Activated naive CD8-positive, alpha-beta T cell treated with anti-CD3 and anti-CD28 coated beads for 36 hours (primary cell): ENCODE results near the gene HOXA9. TPM values are rescaled to one million over a fixed set of nuclear protein-coding genes. Genes with fewer than 3 reads are reported as not detected.
A peak's percentile ranks its signal among the peaks of the same experiment; 100 is the strongest.

Experiments
- DNase-seq: peaks from one replicate; pipeline ENCODE4 v3.0.0; 2021
- H3K27ac Mint-ChIP-seq: one replicate; pipeline ENCODE4 v1.8.0; 2022; ENCODE audit warnings: mild to moderate bottlenecking, moderate library complexity, mixed read lengths
- H3K27me3 Mint-ChIP-seq: one replicate; pipeline ENCODE4 v1.8.0; 2022; ENCODE audit warnings: mild to moderate bottlenecking, mixed read lengths
- H3K36me3 Mint-ChIP-seq: one replicate; pipeline ENCODE4 v1.8.0; 2021; ENCODE audit warnings: mild to moderate bottlenecking, mixed read lengths
- H3K4me1 Mint-ChIP-seq: one replicate; pipeline ENCODE4 v1.8.0; 2021; ENCODE audit warnings: mixed read lengths
- H3K4me3 Mint-ChIP-seq: one replicate; pipeline ENCODE4 v1.8.0; 2022; ENCODE audit warnings: mild to moderate bottlenecking, moderate library complexity, mixed read lengths
- H3K9me3 Mint-ChIP-seq: one replicate; pipeline ENCODE4 v1.8.0; 2022; ENCODE audit warnings: mixed read lengths
- total RNA-seq, 2 experiments: library from RNA; stranded (reverse); gene quantifications; one replicate each; pipeline ENCODE4 v1.2.3, GENCODE V29; 2021

The HOXA9 gene
- total RNA-seq, 2 experiments from 2014 or later: not detected

GRCh38 chr7:27159266-27160144 is 5.8 kb downstream of the HOXA9 start:
- H3K27me3 Mint-ChIP-seq: peaks cover 94% of the 10 kb centered on the region
- no peak for DNase-seq
- peak overlapping the region; percentile 29 for H3K4me3 Mint-ChIP-seq
- H3K9me3 Mint-ChIP-seq: no peaks in the 10 kb centered on the region
- peaks cover 2% of the 10 kb centered on the region for H3K36me3 Mint-ChIP-seq
- no peak overlapping the region for H3K27ac Mint-ChIP-seq
- H3K4me1 Mint-ChIP-seq: peaks cover 33% of the 10 kb centered on the region

GRCh38 chr7:27158436-27159265 is 6.7 kb downstream of the HOXA9 start:
- H3K4me1 Mint-ChIP-seq: peaks cover 34% of the 10 kb centered on the region
- no peak for DNase-seq
- no peak overlapping the region for H3K27ac Mint-ChIP-seq
- peaks cover 94% of the 10 kb centered on the region for H3K27me3 Mint-ChIP-seq
- H3K9me3 Mint-ChIP-seq: no peaks in the 10 kb centered on the region
- peaks cover 2% of the 10 kb centered on the region for H3K36me3 Mint-ChIP-seq
- no peak overlapping the region for H3K4me3 Mint-ChIP-seq

- H3K27ac Mint-ChIP-seq: no peak overlapping the region
- peaks cover 2% of the 10 kb centered on the region for H3K36me3 Mint-ChIP-seq
- H3K9me3 Mint-ChIP-seq: no peaks in the 10 kb centered on the region
- no peak overlapping the region for H3K4me3 Mint-ChIP-seq
- peaks cover 94% of the 10 kb centered on the region for H3K27me3 Mint-ChIP-seq
- no peak for DNase-seq
- peaks cover 34% of the 10 kb centered on the region for H3K4me1 Mint-ChIP-seq
Observed at GRCh38 chr7:27157702-27158431, 7.5 kb downstream of the HOXA9 start.

GRCh38 chr7:27156916-27157701 is 8.2 kb downstream of the HOXA9 start:
- Mint-ChIP-seq H3K27me3 (peaks cover 94% of the 10 kb centered on the region), H3K27ac (peak overlapping the region; percentile 66), H3K4me3 (no peak overlapping the region), H3K9me3 (no peaks in the 10 kb centered on the region), H3K36me3 (peaks cover 2% of the 10 kb centered on the region), H3K4me1 (peaks cover 35% of the 10 kb centered on the region)
- no peak for DNase-seq

GRCh38 chr7:27156508-27156898 is 8.8 kb downstream of the HOXA9 start, which contains the start of gene HOXA7:
TSS of gene HOXA7 (minus strand) at chr7:27156675. CDS start at chr7:27156545, 130 bp downstream.
- Mint-ChIP-seq H3K36me3 (peaks cover 2% of the 10 kb centered on the region), H3K27ac (peak within 1 kb of the TSS; percentile 76), H3K4me1 (peaks cover 41% of the 10 kb centered on the region), H3K4me3 (peak within 1 kb of the TSS; percentile 47), H3K9me3 (no peaks in the 10 kb centered on the region), H3K27me3 (peaks cover 94% of the 10 kb centered on the region)
- DNase-seq: no peak

GRCh38 chr7:27155816-27156507 is 9.4 kb downstream of the HOXA9 start:
- Mint-ChIP-seq H3K27ac (peak overlapping the region; percentile 76), H3K4me1 (peaks cover 44% of the 10 kb centered on the region), H3K4me3 (peak overlapping the region; percentile 47), H3K36me3 (peaks cover 2% of the 10 kb centered on the region), H3K9me3 (no peaks in the 10 kb centered on the region), H3K27me3 (peaks cover 97% of the 10 kb centered on the region)
- DNase-seq: no peak

GRCh38 chr7:27154901-27155815 is 10.2 kb downstream of the HOXA9 start:
- H3K4me1 Mint-ChIP-seq: peaks cover 50% of the 10 kb centered on the region
- H3K36me3 Mint-ChIP-seq: peaks cover 2% of the 10 kb centered on the region
- peak overlapping the region; percentile 76 for H3K27ac Mint-ChIP-seq
- H3K9me3 Mint-ChIP-seq: no peaks in the 10 kb centered on the region
- H3K4me3 Mint-ChIP-seq: peak overlapping the region; percentile 41
- DNase-seq: peak; percentile 50
- H3K27me3 Mint-ChIP-seq: peaks cover 100% of the 10 kb centered on the region

GRCh38 chr7:27154369-27154768 is 11.0 kb downstream of the HOXA9 start:
- Mint-ChIP-seq H3K27ac (no peak overlapping the region), H3K27me3 (peaks cover 100% of the 10 kb centered on the region), H3K4me1 (peaks cover 45% of the 10 kb centered on the region), H3K4me3 (no peak overlapping the region), H3K36me3 (peaks cover 2% of the 10 kb centered on the region), H3K9me3 (no peaks in the 10 kb centered on the region)
- DNase-seq: no peak

- DNase-seq: no peak
- H3K27me3 Mint-ChIP-seq: peaks cover 100% of the 10 kb centered on the region
- no peak overlapping the region for H3K4me3 Mint-ChIP-seq
- peaks cover 43% of the 10 kb centered on the region for H3K4me1 Mint-ChIP-seq
- H3K9me3 Mint-ChIP-seq: no peaks in the 10 kb centered on the region
- H3K27ac Mint-ChIP-seq: no peak overlapping the region
- peaks cover 2% of the 10 kb centered on the region for H3K36me3 Mint-ChIP-seq
Observed at GRCh38 chr7:27153526-27153925, 11.8 kb downstream of the HOXA9 start.

GRCh38 chr7:27152816-27153442 is 12.4 kb downstream of the HOXA9 start:
- DNase-seq: no peak
- no peaks in the 10 kb centered on the region for H3K9me3 Mint-ChIP-seq
- H3K4me3 Mint-ChIP-seq: no peak overlapping the region
- H3K4me1 Mint-ChIP-seq: peaks cover 44% of the 10 kb centered on the region
- H3K27ac Mint-ChIP-seq: no peak overlapping the region
- H3K27me3 Mint-ChIP-seq: peaks cover 100% of the 10 kb centered on the region
- peaks cover 2% of the 10 kb centered on the region for H3K36me3 Mint-ChIP-seq

- H3K27ac Mint-ChIP-seq: no peak within 1 kb of the TSS
- peak within 1 kb of the TSS; percentile 64 for H3K4me3 Mint-ChIP-seq
Observed at GRCh38 chr7:27151931-27152815, 13.2 kb downstream of the HOXA9 start, which contains the start of gene HOXA3. TSS of gene HOXA3 (minus strand) at chr7:27152583. CDS start at chr7:27110640, 41,943 bp downstream.

More at GRCh38 chr7:27151931-27152815, 13.2 kb downstream of the HOXA9 start, which contains the start of gene HOXA3:
- Mint-ChIP-seq H3K27me3 (peaks cover 100% of the 10 kb centered on the region), H3K9me3 (no peaks in the 10 kb centered on the region), H3K4me1 (peaks cover 40% of the 10 kb centered on the region), H3K36me3 (peaks cover 2% of the 10 kb centered on the region)
- DNase-seq: no peak
